Omental fat pad (tissue), 4 donors: ENCODE measurements around the gene ABHD16B. TPM values are rescaled to one million over a fixed set of nuclear protein-coding genes. Genes with fewer than 3 reads are reported as not detected.
"Not testable (repeated sequence)": the region's sequence is repeated elsewhere in the genome, so short reads cannot be mapped to it uniquely, and the experiment has no call there.

Source experiments
- ATAC-seq: fragments of 150-250 bp; one replicate; pipeline ENCODE4 v1.9.1; 2016; ENCODE audit warnings: mild to moderate bottlenecking, moderate library complexity; ENCODE audit not compliant: low FRiP score
- DNase-seq: peaks from one replicate; pipeline ENCODE4 v3.0.0-alpha.2; 2019; ENCODE audit warnings: low spot score
- CTCF ChIP-seq, 3 donors: fragments of 450-650 bp; IDR thresholded peaks; one replicate each; pipeline ENCODE4 v1.5.1; 2016 to 2017; ENCODE audit warnings: antibody characterized with exemption in 3 of 3, mild to moderate bottlenecking in 3 of 3, moderate library complexity in 2 of 3
- total RNA-seq, 4 donors: library from RNA; depleted of rRNA; stranded (reverse); fragments of >200 nt; gene quantifications; one replicate each; pipeline ENCODE4 v1.1.0, GENCODE V29; 2016

The ABHD16B gene
- total RNA-seq, 4 donors from 2014 or later = not detected

GRCh38 chr20:63863021-63863797 lies 1.9 kb downstream of the ABHD16B start:
- no peak for TF ChIP-seq CTCF (IDR thresholded peaks at IDR 0.05)
- no peak for DNase-seq

DNA sequence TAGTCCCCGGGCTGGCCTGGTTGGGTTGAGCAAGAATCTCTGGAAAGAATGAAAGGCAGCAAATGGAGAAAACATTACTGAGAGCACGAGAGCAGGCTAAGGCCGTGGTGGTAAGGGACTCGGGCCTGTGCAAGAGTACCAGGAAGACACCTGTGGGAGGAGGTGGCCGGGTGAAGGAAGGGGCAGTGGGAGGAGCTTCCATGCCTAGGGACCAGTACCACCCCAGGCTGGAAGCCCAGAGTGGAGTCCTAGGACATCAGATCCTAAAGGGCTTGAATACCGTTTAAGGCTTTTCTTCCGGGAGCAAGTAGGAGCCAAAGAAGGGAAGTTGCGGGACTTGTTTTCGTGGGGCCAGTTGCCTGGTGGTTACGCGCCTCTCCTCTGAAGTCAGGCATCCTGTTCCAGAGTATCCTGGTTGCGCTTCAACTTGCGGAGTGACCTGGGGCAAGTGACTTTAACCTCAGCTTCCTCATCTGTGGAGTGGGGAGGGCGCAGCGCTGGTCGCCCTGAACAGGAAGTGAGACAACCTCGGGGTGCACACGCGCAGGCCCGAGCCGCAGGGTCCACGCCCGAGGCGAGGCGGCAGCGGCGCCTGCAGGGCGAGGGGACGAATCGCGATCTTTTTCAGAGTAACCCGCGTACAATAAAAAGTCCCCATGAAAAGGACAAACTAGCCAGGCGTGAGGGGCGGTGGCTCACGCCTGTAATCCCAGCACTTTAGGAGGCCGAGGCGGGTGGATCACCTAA lies 2.7 kb downstream of the ABHD16B start:
- TF ChIP-seq CTCF (IDR thresholded peaks at IDR 0.05) = no peak
- DNase-seq (peak; percentile 37), ATAC-seq (peak; percentile 67)

More at GRCh38 chr20:63863021-63863797, 1.9 kb downstream of the ABHD16B start:
- ATAC-seq = no peak

DNA sequence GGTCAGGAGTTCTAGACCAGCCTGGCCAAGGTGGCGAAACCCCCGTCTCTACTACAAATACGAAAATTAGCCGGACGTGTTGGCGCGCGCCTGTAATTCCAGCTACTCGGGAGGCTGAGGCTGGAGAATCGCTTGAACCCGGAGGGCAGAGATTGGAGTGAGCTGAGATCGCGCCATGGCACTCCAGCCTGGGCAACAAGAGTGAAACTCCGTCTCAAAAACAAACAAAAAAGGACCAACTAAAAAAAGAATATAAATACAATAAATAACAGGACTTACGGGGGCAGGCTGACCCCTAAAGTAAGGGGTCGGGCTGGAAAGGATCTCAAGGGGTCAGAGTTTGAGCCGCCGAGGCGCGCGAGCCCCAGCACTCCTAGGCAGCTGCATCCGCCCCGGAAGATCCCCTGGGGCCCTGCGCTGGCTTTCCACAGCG lies 3.3 kb downstream of the ABHD16B start:
- no peak for DNase-seq
- TF ChIP-seq CTCF (IDR thresholded peaks at IDR 0.05) = no peak
- no peak for ATAC-seq

DNA sequence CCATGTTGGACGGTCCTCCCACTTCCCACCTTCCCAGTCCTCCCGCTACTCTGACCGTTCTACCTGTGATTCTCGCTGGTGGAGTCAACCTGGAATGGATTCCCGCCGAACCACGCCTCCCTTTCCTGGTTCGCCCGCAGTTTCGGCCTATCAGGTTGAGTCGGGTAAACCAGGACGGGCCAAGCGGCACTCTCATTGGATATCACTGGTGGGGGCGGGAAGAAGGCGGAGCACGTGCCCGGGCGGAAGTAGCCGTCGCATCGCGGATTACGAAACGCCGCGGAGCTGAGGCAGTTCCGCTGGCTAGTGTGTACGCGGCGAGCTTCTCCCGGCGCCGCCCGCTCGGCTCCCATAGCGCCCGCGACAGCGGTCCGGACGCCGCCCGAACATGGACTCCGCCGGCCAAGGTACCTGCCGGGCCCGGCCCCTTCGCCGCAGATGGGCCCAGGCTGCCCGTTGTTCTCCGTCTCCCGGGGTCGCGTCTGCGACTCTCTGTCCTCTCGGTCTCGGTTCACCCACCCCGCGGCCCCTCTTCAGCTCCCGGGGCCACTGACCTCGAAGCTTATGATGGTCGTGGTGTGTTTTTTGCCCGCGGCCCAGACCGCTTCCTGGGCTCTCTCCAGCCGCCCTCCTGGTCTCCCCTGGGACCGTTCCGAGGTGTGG lies 3.8 kb downstream of the ABHD16B start, which contains the start of gene TPD52L2:
TSS of gene TPD52L2 (plus strand) at position 293 of the 663 bp plus-strand sequence. CDS start at position 389, 96 bp downstream.
- peak; percentile 88 for ATAC-seq
- no peak for TF ChIP-seq CTCF (IDR thresholded peaks at IDR 0.05)
- DNase-seq = peak; percentile 93

GRCh38 chr20:63867042-63867441 lies 5.7 kb downstream of the ABHD16B start:
- not testable (repeated sequence) for DNase-seq, ATAC-seq

DNA sequence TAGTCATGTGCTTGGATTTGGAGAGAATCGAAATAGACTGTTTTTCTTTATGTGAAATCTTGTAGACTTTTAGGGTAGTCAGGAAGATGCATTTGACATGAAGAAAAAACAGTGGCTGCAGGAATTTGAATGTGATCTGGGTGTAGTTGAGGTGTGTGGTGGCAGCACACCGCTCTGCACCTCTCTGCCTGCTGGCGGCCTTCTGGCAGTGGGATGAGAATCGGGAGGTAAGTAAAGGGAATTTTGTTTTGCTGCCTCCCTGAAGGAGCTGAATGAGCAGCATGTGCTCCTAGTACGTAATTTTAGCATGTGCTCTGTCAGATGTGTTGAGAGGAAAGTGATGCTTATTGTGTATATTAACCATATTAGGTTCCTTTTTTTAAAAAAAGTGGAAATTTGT lies 7.0 kb downstream of the ABHD16B start:
- no peak for ATAC-seq
- TF ChIP-seq CTCF (IDR thresholded peaks at IDR 0.05) = no peak
- no peak for DNase-seq

DNA sequence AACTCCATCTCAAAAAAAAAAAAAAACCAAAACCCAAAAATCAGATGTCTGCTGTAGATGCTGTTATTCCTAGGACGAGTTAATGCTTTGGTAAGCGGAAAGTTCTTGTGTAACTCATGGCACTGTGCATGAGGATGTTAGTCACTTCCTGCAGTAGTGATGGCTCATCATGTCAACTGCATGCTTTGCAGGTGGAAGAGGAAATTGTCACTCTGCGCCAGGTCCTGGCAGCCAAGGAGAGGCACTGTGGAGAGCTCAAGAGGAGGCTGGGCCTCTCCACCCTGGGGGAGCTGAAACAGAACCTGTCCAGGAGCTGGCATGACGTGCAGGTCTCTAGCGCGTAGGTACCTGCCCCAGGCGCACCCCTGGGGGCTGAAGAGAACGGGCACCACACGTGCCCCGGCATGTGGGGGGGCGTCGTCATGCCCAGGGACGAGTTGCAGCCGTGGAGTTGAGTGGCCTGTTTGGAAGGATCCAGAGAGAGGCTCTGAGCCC lies 12.2 kb downstream of the ABHD16B start:
- DNase-seq (no peak), ATAC-seq (no peak)
- TF ChIP-seq CTCF (IDR thresholded peaks at IDR 0.05) = no peak

- DNase-seq, ATAC-seq: not testable (repeated sequence)
These were observed 12.9 kb downstream of the ABHD16B start for GRCh38 chr20:63874241-63874640.
